IPS DF 6.9 (cell line): ENCODE measurements around the gene REEP5.
A peak's percentile ranks its signal among the peaks of the same experiment; 100 is the strongest.
"Not testable (repeated sequence)": the region's sequence is repeated elsewhere in the genome, so short reads cannot be mapped to it uniquely, and the experiment has no call there.

Experiments used
- DNase-seq: peaks from one replicate; pipeline ENCODE4 v3.0.0-alpha.2; 2013; ENCODE audit warnings: low read depth, low spot score
- H3K27ac ChIP-seq: one replicate; pipeline ENCODE4 v1.5.1; 2013; ENCODE audit warnings: low read length, control low read depth
- H3K27me3 ChIP-seq: 2 replicates; pipeline ENCODE4 v1.6.1; 2013; ENCODE audit warnings: mild to moderate bottlenecking, low read length; ENCODE audit not compliant: control insufficient read depth, insufficient read depth
- H3K36me3 ChIP-seq: 2 replicates; pipeline ENCODE4 v1.6.1; 2013; ENCODE audit warnings: low read length; ENCODE audit not compliant: control insufficient read depth, insufficient read depth
- H3K4me1 ChIP-seq: 2 replicates; pipeline ENCODE4 v1.6.1; 2013; ENCODE audit warnings: low read length; ENCODE audit not compliant: control insufficient read depth, insufficient read depth
- H3K4me3 ChIP-seq: 2 replicates; pipeline ENCODE4 v1.5.1; 2013; ENCODE audit warnings: mild to moderate bottlenecking, low read length
- H3K9me3 ChIP-seq: 2 replicates; pipeline ENCODE4 v1.6.1; 2013; ENCODE audit warnings: low read length, inconsistent platforms; ENCODE audit not compliant: control insufficient read depth, insufficient read depth
- WGBS: extraction: QIAGEN DNeasy Blood & Tissue Kit; methylation state at CpG from one replicate; pipeline ENCODE4 v1.1.7; 2013; ENCODE audit warnings: mixed read lengths, missing lambda C conversion rate; ENCODE audit not compliant: insufficient read length, insufficient coverage; 5-methylcytosine and 5-hydroxymethylcytosine counted together

Gene REEP5

DNA sequence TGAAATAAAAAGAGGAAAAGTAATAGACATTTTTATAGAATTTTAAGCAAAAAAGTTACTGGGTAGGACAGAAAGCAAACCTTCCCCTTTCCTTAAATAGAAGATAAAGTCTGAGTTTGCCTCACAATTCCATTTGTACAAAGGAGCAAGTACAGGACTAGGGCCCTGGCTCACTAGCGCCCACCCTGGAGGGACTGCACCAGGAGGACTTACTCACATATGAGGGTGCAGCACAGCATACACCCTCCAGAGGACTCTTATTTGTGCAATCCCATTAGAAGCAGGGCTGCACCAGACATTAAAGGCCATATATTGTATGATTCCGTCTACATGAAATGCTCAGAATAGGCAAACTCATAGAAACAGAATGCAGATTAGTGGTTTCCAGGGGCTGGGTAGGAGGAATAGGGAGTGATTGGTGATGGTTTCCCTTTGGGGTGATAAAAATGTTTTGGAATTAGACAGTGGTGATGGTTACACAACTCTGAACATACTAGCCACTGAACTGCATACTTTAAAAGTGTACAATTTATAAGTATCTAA lies 4.5 kb downstream of the REEP5 start:
- whole genome bisulfite sequencing: no CpG with 5 or more reads among the region's 2 CpGs
- peak; percentile 9 for DNase-seq

DNA sequence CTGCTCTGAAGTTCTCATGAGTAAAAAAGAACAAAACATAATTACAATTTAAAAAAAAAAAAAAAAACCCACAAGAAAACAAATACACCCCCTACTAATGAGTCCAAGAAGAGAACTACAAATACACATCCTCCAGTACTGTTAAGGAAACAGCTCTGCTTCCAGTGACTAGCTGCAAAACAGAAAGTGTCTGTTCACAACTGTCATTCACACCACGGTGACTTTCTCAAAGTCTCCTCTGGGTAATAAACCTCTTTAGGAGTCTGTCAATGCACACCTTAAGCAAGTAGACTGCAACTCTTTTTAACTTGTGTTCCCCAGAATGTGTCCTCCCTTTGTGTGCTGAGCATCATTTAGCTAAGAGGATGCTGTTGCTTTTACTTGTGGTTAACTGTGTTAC lies 6.2 kb downstream of the REEP5 start:
- H3K27ac ChIP-seq: no peak overlapping the region
- no peak overlapping the region for H3K4me3 ChIP-seq
- no peaks in the 10 kb centered on the region for H3K36me3 ChIP-seq
- H3K27me3 ChIP-seq: no peaks in the 10 kb centered on the region
- DNase-seq: no peak
- no CpG with 5 or more reads among the region's 1 CpG for WGBS
- no peaks in the 10 kb centered on the region for H3K9me3 ChIP-seq
- no peaks in the 10 kb centered on the region for H3K4me1 ChIP-seq

More for the DNA sequence above, 4.5 kb downstream of the REEP5 start:
- Histone ChIP-seq H3K4me3 (no peak overlapping the region), H3K4me1 (no peaks in the 10 kb centered on the region), H3K36me3 (no peaks in the 10 kb centered on the region), H3K9me3 (no peaks in the 10 kb centered on the region), H3K27ac (no peak overlapping the region), H3K27me3 (no peaks in the 10 kb centered on the region)

DNA sequence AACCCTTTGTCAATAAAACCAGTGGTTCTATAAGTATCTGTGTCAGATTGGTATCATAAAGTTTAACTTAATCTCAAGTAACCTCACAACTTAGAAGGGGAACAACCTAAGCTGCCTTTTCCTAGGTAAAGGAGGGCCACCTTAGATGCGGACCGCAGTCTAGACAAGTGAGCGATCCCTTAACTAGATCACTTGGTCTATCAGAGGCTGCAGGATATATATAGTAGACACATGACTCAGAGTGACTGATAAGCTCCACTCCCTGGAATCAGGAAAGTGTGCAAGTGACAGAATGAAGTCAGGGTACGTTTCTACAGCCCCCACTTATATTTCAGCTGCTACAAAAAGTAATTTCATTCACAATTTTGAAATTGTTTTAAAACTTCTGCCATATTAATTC lies 7.4 kb downstream of the REEP5 start:
- no peaks in the 10 kb centered on the region for H3K9me3 ChIP-seq
- no peak overlapping the region for H3K27ac ChIP-seq
- DNase-seq: no peak
- H3K27me3 ChIP-seq: no peaks in the 10 kb centered on the region
- no peak overlapping the region for H3K4me3 ChIP-seq
- no CpG with 5 or more reads among the region's 4 CpGs for WGBS
- H3K4me1 ChIP-seq: no peaks in the 10 kb centered on the region
- H3K36me3 ChIP-seq: no peaks in the 10 kb centered on the region

DNA sequence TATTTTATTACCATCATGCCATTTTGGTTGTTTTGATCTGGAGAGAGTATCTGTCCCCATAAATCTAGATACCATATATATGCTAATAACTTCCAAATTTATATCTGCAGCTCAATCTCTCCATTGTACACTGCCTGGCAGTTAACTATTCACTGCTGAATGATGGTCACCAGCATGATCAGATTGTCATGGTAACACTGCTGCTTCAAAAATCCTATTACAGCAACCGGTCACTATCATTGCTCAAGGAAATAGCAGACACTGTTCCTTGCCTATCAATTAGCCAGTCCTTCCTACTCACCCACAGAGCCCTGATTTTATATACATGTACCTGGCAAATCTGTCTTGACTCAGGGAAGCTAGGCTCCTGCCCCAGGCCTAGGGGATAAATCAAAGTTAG lies 11.5 kb downstream of the REEP5 start:
- DNase-seq: no peak
- Histone ChIP-seq H3K4me3 (no peak overlapping the region), H3K9me3 (no peaks in the 10 kb centered on the region), H3K27me3 (no peaks in the 10 kb centered on the region), H3K36me3 (no peaks in the 10 kb centered on the region), H3K4me1 (no peaks in the 10 kb centered on the region), H3K27ac (no peak overlapping the region)
- WGBS: no CpG with 5 or more reads among the region's 1 CpG

DNA sequence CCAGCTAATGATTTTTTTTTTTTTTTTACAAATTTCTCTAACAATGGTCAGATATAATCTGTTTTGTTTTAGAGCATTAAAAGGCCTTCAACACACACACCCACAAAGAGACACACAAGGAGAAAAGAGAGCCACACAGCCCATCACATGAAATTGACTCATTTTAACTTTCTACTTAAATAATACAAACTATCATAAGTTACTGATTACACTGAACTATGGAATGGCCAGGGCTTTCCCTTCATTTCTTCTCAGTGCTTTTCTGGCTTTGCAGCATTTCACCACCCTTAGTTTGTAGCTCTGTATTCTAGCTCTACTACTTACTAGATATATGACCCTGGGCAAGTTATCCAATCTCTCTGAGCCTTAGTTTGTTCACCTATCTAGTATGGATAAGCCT lies 13.2 kb downstream of the REEP5 start:
- H3K27me3 ChIP-seq: no peaks in the 10 kb centered on the region
- no peak overlapping the region for H3K4me3 ChIP-seq
- H3K9me3 ChIP-seq: no peaks in the 10 kb centered on the region
- no peaks in the 10 kb centered on the region for H3K4me1 ChIP-seq
- no peak for DNase-seq
- H3K36me3 ChIP-seq: no peaks in the 10 kb centered on the region
- no peak overlapping the region for H3K27ac ChIP-seq

DNA sequence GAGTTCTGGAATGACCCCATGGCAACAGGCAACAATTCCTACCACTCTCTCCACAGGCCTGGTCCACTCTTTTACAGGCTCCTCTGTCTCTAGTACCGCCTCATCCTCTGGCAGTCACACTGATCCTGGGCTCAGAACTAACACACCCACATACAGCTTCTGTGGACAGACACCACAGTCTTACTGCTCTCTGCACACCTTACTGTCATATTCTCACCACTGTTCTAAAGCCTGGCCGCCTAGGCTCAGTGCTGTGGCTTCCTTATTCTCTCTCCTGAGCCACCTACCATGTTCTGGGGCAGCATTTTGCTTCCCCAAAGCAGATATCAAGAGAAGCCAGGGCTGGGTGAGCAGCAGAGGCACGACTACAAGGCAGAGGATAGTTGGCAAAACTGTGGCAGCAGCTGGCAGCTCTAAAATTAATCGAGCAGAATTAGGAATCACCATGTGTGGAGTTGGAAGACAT lies 14.8 kb downstream of the REEP5 start:
- no peak for DNase-seq

DNA sequence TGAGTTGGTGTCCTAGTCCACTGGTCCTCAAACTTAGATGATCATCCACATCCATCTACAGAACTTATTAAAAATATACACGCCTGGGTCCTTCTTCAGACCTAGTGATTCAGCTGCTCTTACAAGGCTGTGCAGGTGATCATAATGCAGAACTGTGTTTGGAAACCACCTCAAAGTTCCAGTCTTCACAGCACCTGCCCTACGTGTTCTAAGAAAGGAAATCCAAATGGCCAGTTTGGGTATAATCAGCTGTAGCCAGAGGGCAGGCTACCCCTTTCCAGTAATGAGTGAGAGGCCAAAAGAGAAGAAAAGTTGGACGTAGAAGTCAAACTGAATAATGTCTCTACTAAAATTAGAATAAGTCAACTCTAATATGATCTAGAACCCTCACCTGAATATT lies 15.4 kb downstream of the REEP5 start:
- Histone ChIP-seq H3K9me3 (no peaks in the 10 kb centered on the region), H3K36me3 (no peaks in the 10 kb centered on the region), H3K27ac (no peak overlapping the region), H3K27me3 (no peaks in the 10 kb centered on the region), H3K4me3 (no peak overlapping the region), H3K4me1 (no peaks in the 10 kb centered on the region)
- no peak for DNase-seq
- WGBS: no CpG with 5 or more reads among the region's 3 CpGs

More for the DNA sequence above, 14.8 kb downstream of the REEP5 start:
- Histone ChIP-seq H3K27ac (no peak overlapping the region), H3K36me3 (no peaks in the 10 kb centered on the region), H3K27me3 (no peaks in the 10 kb centered on the region), H3K9me3 (no peaks in the 10 kb centered on the region), H3K4me3 (no peak overlapping the region), H3K4me1 (no peaks in the 10 kb centered on the region)
- WGBS: no CpG with 5 or more reads among the region's 4 CpGs

DNA sequence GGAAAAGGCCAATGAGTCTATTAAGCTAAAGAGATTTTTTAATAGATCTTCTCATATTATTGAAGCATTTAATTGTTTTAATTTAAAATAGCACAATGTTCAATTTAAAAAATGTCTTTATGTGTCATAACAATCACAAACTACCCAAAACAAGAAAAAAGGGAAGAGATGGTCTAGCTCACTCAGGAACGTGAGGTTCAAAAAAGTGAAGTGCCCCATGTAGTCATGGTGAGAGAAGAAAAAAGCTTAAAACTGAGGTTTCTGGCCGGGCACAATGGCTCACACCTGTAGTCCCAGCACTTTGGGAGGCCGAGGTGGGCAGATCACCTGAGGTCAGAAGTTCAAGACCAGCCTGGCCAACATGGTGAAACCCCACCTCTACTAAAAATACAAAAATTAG lies 17.0 kb downstream of the REEP5 start:
- DNase-seq, H3K27ac ChIP-seq, H3K36me3 ChIP-seq, H3K4me3 ChIP-seq, H3K4me1 ChIP-seq, H3K9me3 ChIP-seq, H3K27me3 ChIP-seq: not testable (repeated sequence)
- no CpG with 5 or more reads among the region's 3 CpGs for WGBS

DNA sequence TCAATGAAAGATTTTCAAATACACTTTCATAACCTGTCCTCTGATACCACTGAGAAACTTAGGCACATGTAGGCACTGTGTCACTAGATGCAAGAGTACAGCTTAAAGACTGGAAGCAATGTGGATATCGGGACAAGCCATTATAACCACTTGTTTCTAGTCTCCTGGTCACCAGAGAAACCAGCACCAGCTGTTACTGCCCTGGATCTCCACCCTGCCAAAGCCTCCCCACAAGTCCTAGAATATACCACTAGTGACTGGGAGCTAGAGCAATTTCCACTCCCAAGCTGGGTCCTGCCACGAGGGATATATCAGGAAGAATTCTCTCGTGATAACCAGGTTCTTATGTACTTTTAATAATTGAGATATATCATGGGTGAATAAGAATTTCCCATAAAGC lies 19.5 kb downstream of the REEP5 start:
- peaks cover 3% of the 10 kb centered on the region; the same call in 1 of the 2 replicates for H3K36me3 ChIP-seq
- H3K4me3 ChIP-seq: no peak overlapping the region
- H3K9me3 ChIP-seq: no peaks in the 10 kb centered on the region
- H3K27ac ChIP-seq: no peak overlapping the region
- no peaks in the 10 kb centered on the region for H3K4me1 ChIP-seq
- DNase-seq: no peak
- WGBS: no CpG with 5 or more reads among the region's 3 CpGs
- no peaks in the 10 kb centered on the region for H3K27me3 ChIP-seq

DNA sequence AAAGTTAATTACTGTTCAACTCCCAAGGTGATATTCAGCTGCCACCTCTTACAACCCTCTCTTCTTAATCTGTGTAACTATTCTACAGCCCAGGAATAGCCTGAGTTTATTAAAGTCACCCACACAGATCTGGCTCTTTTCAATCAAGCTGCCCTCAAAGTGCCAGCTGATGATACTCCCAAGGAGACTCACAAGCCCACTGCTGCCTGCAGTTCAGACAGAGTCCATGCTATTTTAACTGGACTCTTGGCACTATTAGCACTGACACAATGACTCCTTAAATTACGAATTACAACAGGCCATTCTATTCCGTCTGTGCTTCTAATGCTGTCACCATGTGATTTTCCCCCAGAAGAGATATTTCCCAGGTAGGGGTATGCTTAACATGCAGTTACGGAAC lies 26.3 kb downstream of the REEP5 start:
- Histone ChIP-seq H3K27me3 (no peaks in the 10 kb centered on the region), H3K27ac (no peak overlapping the region), H3K4me3 (no peak overlapping the region), H3K4me1 (no peaks in the 10 kb centered on the region), H3K9me3 (no peaks in the 10 kb centered on the region), H3K36me3 (no peaks in the 10 kb centered on the region; the same call in 1 of the 2 replicates)
- WGBS: no CpG with 5 or more reads among the region's 3 CpGs
- no peak for DNase-seq

DNA sequence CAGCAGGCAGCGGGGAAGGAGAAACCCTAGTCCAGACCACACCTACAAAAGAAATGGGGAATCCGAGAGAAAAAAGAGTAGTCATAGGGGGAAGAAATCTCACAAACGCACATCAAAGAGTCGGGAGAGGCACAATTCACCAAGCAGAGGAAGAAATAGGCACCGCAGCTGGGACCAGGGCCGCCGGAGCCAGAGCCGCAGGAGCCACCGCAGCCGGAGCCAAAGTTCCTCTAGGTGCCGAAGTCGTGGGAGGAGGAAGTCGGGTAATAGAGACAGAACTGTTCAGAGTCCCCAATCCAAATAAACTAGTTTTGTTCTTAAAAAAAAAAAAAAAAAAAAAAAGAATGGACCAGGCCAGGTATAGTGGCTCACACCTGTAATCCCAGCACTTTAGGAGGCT lies 29.3 kb downstream of the REEP5 start:
- H3K9me3 ChIP-seq: no peaks in the 10 kb centered on the region
- no peaks in the 10 kb centered on the region for H3K27me3 ChIP-seq
- no peaks in the 10 kb centered on the region; the same call in 1 of the 2 replicates for H3K36me3 ChIP-seq
- WGBS: no CpG with 5 or more reads among the region's 13 CpGs
- no peaks in the 10 kb centered on the region for H3K4me1 ChIP-seq
- no peak for DNase-seq
- H3K27ac ChIP-seq: no peak overlapping the region
- H3K4me3 ChIP-seq: no peak overlapping the region
